Endothelial cell of umbilical vein (primary cell): ENCODE data around the gene FRA10AC1. TPM values are rescaled to one million over a fixed set of nuclear protein-coding genes. Genes with fewer than 3 reads are reported as not detected.

Experiments used
- BruUV-seq: library from RNA; stranded (reverse); fragments of 400-500 nt; replicated peaks from 2 replicates; lab custom pipeline; 2021; lab: Mats Ljungman, UMichigan
- CTCF ChIA-PET: fragments of 300-600, 350-600 bp; sonication (Branson Sonifier 250); formaldehyde crosslinking; loops from one replicate; lab custom pipeline; 2021; ENCODE audit warnings: antibody characterized with exemption, inconsistent platforms; lab: Charles Lee
- POLR2A ChIA-PET: fragments of 300-600, 350-600 bp; sonication (Branson Sonifier 250); formaldehyde crosslinking; loops from one replicate; lab custom pipeline; 2021; ENCODE audit warnings: antibody characterized with exemption, inconsistent platforms; lab: Charles Lee
- DNase-seq: peaks from one replicate; pipeline ENCODE4 v3.0.0-alpha.2; 2011; ENCODE audit warnings: low read depth, low spot score
- FAIRE-seq: peaks from 2 replicates; lab custom pipeline; 2011; peaks lifted over from hg19 to GRCh38; lab: Jason Lieb, UNC
- H2AFZ ChIP-seq: 2 replicates; pipeline ENCODE4 v1.6.0; 2012; ENCODE audit warnings: low read depth, low read length, control low read depth, inconsistent platforms
- H3K27ac ChIP-seq: 2 replicates; pipeline ENCODE4 v1.5.1; 2011; ENCODE audit warnings: low read depth, mild to moderate bottlenecking, control low read depth, low read length, moderate library complexity; ENCODE audit not compliant: insufficient read depth
- H3K27me3 ChIP-seq, 2 experiments: 2 replicates each; pipeline versions ENCODE4 v1.6.0 to v1.6.1; 2011; ENCODE audit warnings: low read length in 2 of 2, mixed read lengths in 1 of 2; ENCODE audit not compliant: control insufficient read depth in 2 of 2, insufficient read depth in 2 of 2
- H3K36me3 ChIP-seq, 2 experiments: 2 replicates in 1 of 2; 3 replicates in 1 of 2; pipeline ENCODE4 v1.5.1; 2011; ENCODE audit warnings: low read length in 2 of 2, mild to moderate bottlenecking in 1 of 2, moderate library complexity in 1 of 2; ENCODE audit not compliant: control insufficient read depth in 2 of 2, insufficient read depth in 2 of 2; ENCODE audit errors: extremely low read depth in 1 of 2
- H3K4me1 ChIP-seq: 3 replicates; pipeline ENCODE4 v1.5.1; 2011; ENCODE audit warnings: mild to moderate bottlenecking, low read length; ENCODE audit not compliant: control insufficient read depth, insufficient read depth; ENCODE audit errors: extremely low read depth
- H3K4me2 ChIP-seq: 2 replicates; pipeline ENCODE4 v1.6.1; 2011; ENCODE audit warnings: low read length, control low read depth, mixed read lengths; ENCODE audit not compliant: insufficient read depth
- H3K4me3 ChIP-seq, 3 experiments: fragments of 200-600 bp in 1 of 3; sonication (generic), shearing (Covaris generic) in 1 of 3; replicated peaks in 1 of 3; 2 replicates each; pipeline ENCODE4 v1.5.1; 2011 to 2016; ENCODE audit warnings: control low read depth in 3 of 3, low read length in 3 of 3, mild to moderate bottlenecking in 2 of 3, inconsistent platforms in 1 of 3, low read depth in 1 of 3, moderate library complexity in 1 of 3; ENCODE audit not compliant: insufficient read depth in 1 of 3
- H3K79me2 ChIP-seq: 2 replicates; pipeline ENCODE4 v1.6.0; 2012; ENCODE audit warnings: low read length, inconsistent platforms; ENCODE audit not compliant: control insufficient read depth, insufficient read depth
- H3K9ac ChIP-seq: replicated peaks from 2 replicates; pipeline ENCODE3; 2011; ENCODE audit warnings: low read length, control low read depth; ENCODE audit not compliant: insufficient read depth; ENCODE audit errors: extremely low read depth
- H3K9me1 ChIP-seq: replicated peaks from 3 replicates; pipeline ENCODE4 v1.6.0; 2011; ENCODE audit warnings: mild to moderate bottlenecking, low read length; ENCODE audit not compliant: control insufficient read depth, insufficient read depth; ENCODE audit errors: extremely low read depth
- H3K9me3 ChIP-seq: replicated peaks from 2 replicates; pipeline ENCODE4 v1.5.1; 2012; ENCODE audit warnings: low read length, inconsistent platforms; ENCODE audit not compliant: control insufficient read depth, insufficient read depth
- H4K20me1 ChIP-seq: replicated peaks from 2 replicates; pipeline ENCODE3; 2011; ENCODE audit warnings: mild to moderate bottlenecking, low read length; ENCODE audit not compliant: control insufficient read depth, insufficient read depth; ENCODE audit errors: extremely low read depth
- EZH2 ChIP-seq: IDR thresholded peaks from 2 replicates; pipeline ENCODE4 v1.6.1; 2012; ENCODE audit warnings: borderline replicate concordance, low read depth, mild to moderate bottlenecking, moderate library complexity, low read length, inconsistent platforms; ENCODE audit not compliant: severe bottlenecking
- FOS ChIP-seq: IDR thresholded peaks from 2 replicates; pipeline ENCODE4 v1.6.1; 2011; ENCODE audit warnings: mild to moderate bottlenecking, low read length, moderate library complexity, borderline replicate concordance; ENCODE audit not compliant: insufficient read depth
- GATA2 ChIP-seq: IDR thresholded peaks from 2 replicates; pipeline ENCODE4 v1.7.0; 2011; ENCODE audit warnings: low read depth, mild to moderate bottlenecking, moderate library complexity, mixed read lengths, low read length; ENCODE audit not compliant: insufficient read length, insufficient read depth
- JUN ChIP-seq: IDR thresholded peaks from 2 replicates; pipeline ENCODE4 v1.6.1; 2011; ENCODE audit warnings: borderline replicate concordance, low read depth; ENCODE audit not compliant: insufficient read length, insufficient read depth
- MYC ChIP-seq: IDR thresholded peaks from one replicate; pipeline ENCODE4 v1.6.1; 2011; ENCODE audit warnings: mild to moderate bottlenecking, low read depth, low read length
- dilution Hi-C: fragments of 300-500 bp; cut with MboI; formaldehyde crosslinking; loops from one replicate; pipeline ENCODE4 v1.15.0; 2019; ENCODE audit warnings: low sequenced_read_pairs; ENCODE audit not compliant: extremely low pct_ligation_motif_present
- intact Hi-C: fragments of 100-400 bp; cut with micrococcal nuclease; formaldehyde crosslinking; loops from one replicate; pipeline ENCODE4 v1.10.0; 2022
- polyA plus RNA-seq, 4 experiments: library from polyadenylated mRNA; depleted of rRNA in 3 of 4; stranded (reverse) in 3 of 4; unstranded in 1 of 4; fragments of >200 nt; gene quantifications; 2 replicates each; pipeline versions ENCODE4 v1.2.1 to v1.2.3, GENCODE V29; 2011 to 2012; ENCODE audit warnings: missing spikeins in 1 of 4
- total RNA-seq: library from RNA; stranded (reverse); gene quantifications from 2 replicates; pipeline ENCODE4 v1.2.3, GENCODE V29; 2021
- TF ChIP-seq, protein P1 (sequence below): IDR thresholded peaks from 2 replicates; pipeline ENCODE4 v1.6.1; 2011; ENCODE audit not compliant: insufficient read depth, insufficient read length
- TF ChIP-seq, protein P2 (sequence below), 2 donors: IDR thresholded peaks; 1 replicate in 1 of 2; 2 replicates in 1 of 2; pipeline ENCODE4 v1.5.1; 2011; ENCODE audit warnings: low read length in 2 of 2, mild to moderate bottlenecking in 2 of 2, moderate library complexity in 2 of 2, control low read depth in 1 of 2, inconsistent platforms in 1 of 2, low read depth in 1 of 2; ENCODE audit not compliant: insufficient read depth in 1 of 2; ENCODE audit errors: extremely low read depth in 1 of 2

Gene FRA10AC1
- total and polyA plus RNA-seq, 2 donors (not counting 3 experiments of a cell fraction or from before 2014, with no cell fraction given), result 4.0 to 24.4 TPM

DNA sequence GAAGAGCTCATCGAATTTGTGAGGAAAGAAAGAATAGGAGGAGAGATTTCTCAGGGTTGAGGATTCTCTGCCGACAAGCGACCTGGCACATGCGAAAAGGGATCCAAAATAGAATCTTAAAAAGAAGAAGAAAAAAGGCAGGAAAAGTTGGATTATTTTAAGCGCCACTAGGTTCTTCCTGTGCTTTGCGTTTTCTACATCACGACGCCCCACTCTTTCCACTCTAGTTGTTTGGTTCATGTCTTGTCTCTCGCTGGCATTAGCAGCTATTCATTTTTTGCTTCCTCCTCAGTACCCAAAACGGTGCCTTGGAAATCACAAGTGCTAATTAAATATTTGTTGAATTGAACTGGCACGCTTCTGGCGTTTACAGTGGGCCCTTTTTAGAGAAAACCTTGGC lies 674 bp upstream of the FRA10AC1 start:
- Histone ChIP-seq H3K4me1 (peaks cover 9% of the 10 kb centered on the region), H4K20me1 (no peaks in the 10 kb centered on the region), H3K9me3 (no peaks in the 10 kb centered on the region), H3K27me3 (peaks cover 0 to 7% of the 10 kb centered on the region in 2 experiments), H3K9me1 (no peaks in the 10 kb centered on the region), H3K9ac (peak overlapping the region; percentile 90), H2AFZ (peak overlapping the region; percentile 93), H3K4me2 (peak overlapping the region; percentile 95), H3K27ac (peak overlapping the region; percentile 52), H3K4me3 (peak overlapping the region; percentile 60 to 81 (median 68)), H3K36me3 (peaks cover 5% of the 10 kb centered on the region in 2 experiments), H3K79me2 (peaks cover 6% of the 10 kb centered on the region)
- POLR2A ChIA-PET, result interaction anchor here (1.6 kb wide), 1 partner anchor 21 kb away, joined by 4 read pairs; no protein-coding TSS in a partner anchor
- FAIRE-seq, result peak; percentile 50
- dilution Hi-C loops, result no loop called here
- CTCF ChIA-PET, result interaction anchor here (0.7 to 1.7 kb wide), 11 partner anchors 9 to 617 kb away, joined by 3 to 11 read pairs (median 4); no protein-coding TSS in a partner anchor
- no TSS peak for BruUV-seq
- TF ChIP-seq JUN, result no peak
- no peak for TF ChIP-seq FOS
- TF ChIP-seq MYC, result no peak
- TF ChIP-seq, protein P1, sequence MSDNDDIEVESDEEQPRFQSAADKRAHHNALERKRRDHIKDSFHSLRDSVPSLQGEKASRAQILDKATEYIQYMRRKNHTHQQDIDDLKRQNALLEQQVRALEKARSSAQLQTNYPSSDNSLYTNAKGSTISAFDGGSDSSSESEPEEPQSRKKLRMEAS, result no peak
- no peak for TF ChIP-seq EZH2
- no peak for TF ChIP-seq GATA2
- TF ChIP-seq, protein P2, sequence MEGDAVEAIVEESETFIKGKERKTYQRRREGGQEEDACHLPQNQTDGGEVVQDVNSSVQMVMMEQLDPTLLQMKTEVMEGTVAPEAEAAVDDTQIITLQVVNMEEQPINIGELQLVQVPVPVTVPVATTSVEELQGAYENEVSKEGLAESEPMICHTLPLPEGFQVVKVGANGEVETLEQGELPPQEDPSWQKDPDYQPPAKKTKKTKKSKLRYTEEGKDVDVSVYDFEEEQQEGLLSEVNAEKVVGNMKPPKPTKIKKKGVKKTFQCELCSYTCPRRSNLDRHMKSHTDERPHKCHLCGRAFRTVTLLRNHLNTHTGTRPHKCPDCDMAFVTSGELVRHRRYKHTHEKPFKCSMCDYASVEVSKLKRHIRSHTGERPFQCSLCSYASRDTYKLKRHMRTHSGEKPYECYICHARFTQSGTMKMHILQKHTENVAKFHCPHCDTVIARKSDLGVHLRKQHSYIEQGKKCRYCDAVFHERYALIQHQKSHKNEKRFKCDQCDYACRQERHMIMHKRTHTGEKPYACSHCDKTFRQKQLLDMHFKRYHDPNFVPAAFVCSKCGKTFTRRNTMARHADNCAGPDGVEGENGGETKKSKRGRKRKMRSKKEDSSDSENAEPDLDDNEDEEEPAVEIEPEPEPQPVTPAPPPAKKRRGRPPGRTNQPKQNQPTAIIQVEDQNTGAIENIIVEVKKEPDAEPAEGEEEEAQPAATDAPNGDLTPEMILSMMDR (IDR thresholded peaks at IDR 0.05; ENCODE audit: extremely low read depth in 1 of 2, insufficient read depth in 1 of 2, low read depth in 1 of 2, low read length in 2 of 2), result no peak
- intact Hi-C loops, result loop anchor here (5.0 to 10.0 kb wide), 2 partner anchors 154 to 842 kb away; partner anchors contain the start of gene HELLS
- no peak for DNase-seq
